ENCODE results near the gene NPR3. TPM values are rescaled to one million over a fixed set of nuclear protein-coding genes. Genes with fewer than 3 reads are reported as not detected.

Gene NPR3
- total and polyA plus RNA-seq, 2 of the 8 experiments (the other 6 are each of a cell fraction or from before 2014, with no cell fraction given) = not detected

- TF ChIP-seq YY1 (IDR thresholded peaks at IDR 0.05; ENCODE audit: low read depth, low read length) (0 out of 2 replicates have a peak, but pooled peaks have one; percentile 10), BCL11A (IDR thresholded peaks at IDR 0.05; ENCODE audit: low read depth in 2 of 2, low read length in 2 of 2) (no peak), SAP30 (IDR thresholded peaks at IDR 0.05; ENCODE audit: insufficient read depth, insufficient replicate concordance, low read length) (no peak), RAD21 (IDR thresholded peaks at IDR 0.05 in 1 of 2, conservative IDR thresholded peaks at IDR 0.05 in 1 of 2; ENCODE audit: low read depth in 2 of 2, low read length in 2 of 2) (peak in 1 of 2 experiments; percentile 54; a peak in 3 of 4 replicates), CTBP2 (IDR thresholded peaks at IDR 0.05; ENCODE audit: borderline replicate concordance, insufficient read depth, insufficient read length, low read length) (no peak)
Observed at GRCh38 chr5:32709750-32710549, 1.2 kb upstream of the NPR3 start (continued).

Data from H1 (cell line).